ENCODE results near the gene AMT. TPM values are rescaled to one million over a fixed set of nuclear protein-coding genes. Genes with fewer than 3 reads are reported as not detected.
A peak's percentile ranks its signal among the peaks of the same experiment; 100 is the strongest.

AMT gene
- total and polyA plus RNA-seq, 2 donors from 2014 or later = 15.2 to 44.1 TPM

DNA sequence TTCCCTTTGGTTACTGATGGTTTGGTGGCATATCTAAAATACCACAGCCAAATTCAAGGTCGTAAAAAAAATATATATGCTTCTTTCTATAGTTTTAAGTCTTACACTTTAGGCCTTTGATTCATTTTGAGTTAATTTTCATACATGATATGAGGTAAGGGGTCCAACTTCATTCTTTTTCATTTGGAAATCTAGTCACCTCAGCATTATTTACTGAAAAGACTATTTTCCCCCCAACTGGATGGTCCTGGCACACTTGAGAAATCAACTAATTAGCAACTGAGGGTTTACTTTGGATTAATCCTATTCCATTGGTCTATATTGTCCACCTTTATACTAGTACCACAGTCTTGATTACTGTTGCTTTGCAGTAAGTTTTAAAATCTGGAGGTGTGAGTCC, 36.7 kb downstream of the AMT start:
- TF ChIP-seq CTCF (IDR thresholded peaks at IDR 0.05; ENCODE audit: borderline replicate concordance, extremely low read depth, insufficient read depth) = no peak
- DNase-seq = no peak
- Histone ChIP-seq H3K4me1 (ENCODE audit: control insufficient read depth in 2 of 3, insufficient read depth in 2 of 3, low read depth in 1 of 3, low read length in 3 of 3) (peaks cover 0 to 4% (median 2%) of the 10 kb centered on the region in 3 donors), H3K36me3 (ENCODE audit: control insufficient read depth in 2 of 3, insufficient read depth in 3 of 3, low read length in 3 of 3) (no peaks in the 10 kb centered on the region), H3K27ac (ENCODE audit: low read depth in 2 of 2, low read length in 2 of 2) (no peak overlapping the region), H3K27me3 (ENCODE audit: control insufficient read depth, insufficient read depth, low read length) (no peaks in the 10 kb centered on the region), H3K9me3 (ENCODE audit: control insufficient read depth in 2 of 3, insufficient read depth in 1 of 3, low read length in 3 of 3) (no peaks in the 10 kb centered on the region), H3K4me3 (ENCODE audit: low read length in 3 of 3) (no peak overlapping the region), H3K9ac (ENCODE audit: low read length in 3 of 3) (no peak overlapping the region)
- FAIRE-seq = no peak
- intact Hi-C loops (cut with DNase I) = no loop called here

DNA sequence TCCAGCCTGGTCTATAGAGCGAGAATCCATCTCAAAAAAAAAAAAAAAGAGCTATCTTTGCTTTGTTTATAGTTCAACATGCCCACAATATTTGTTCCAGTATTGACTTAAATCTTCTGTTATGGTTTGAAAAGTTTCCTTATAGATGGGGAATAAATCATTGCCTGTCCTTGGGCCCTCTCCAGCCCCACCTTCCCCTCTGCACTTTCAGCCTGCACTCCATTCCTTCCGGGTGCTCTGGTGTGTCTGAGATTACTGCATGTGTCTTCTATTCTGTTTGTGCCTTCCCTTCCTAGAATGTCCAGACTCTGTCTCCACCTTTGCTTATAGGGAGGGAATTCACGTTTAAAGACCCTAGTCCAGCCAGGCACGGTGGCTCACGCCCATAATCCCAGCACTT, 38.9 kb downstream of the AMT start:
- Histone ChIP-seq H3K9ac (ENCODE audit: low read length in 3 of 3) (no peak overlapping the region), H3K9me3 (ENCODE audit: control insufficient read depth in 2 of 3, insufficient read depth in 1 of 3, low read length in 3 of 3) (no peaks in the 10 kb centered on the region), H3K27ac (ENCODE audit: low read depth in 2 of 2, low read length in 2 of 2) (no peak overlapping the region), H3K4me3 (ENCODE audit: low read length in 3 of 3) (no peak overlapping the region), H3K36me3 (ENCODE audit: control insufficient read depth in 2 of 3, insufficient read depth in 3 of 3, low read length in 3 of 3) (no peaks in the 10 kb centered on the region), H3K4me1 (ENCODE audit: control insufficient read depth in 2 of 3, insufficient read depth in 2 of 3, low read depth in 1 of 3, low read length in 3 of 3) (peaks cover 0 to 4% (median 2%) of the 10 kb centered on the region in 3 donors), H3K27me3 (ENCODE audit: control insufficient read depth, insufficient read depth, low read length) (no peaks in the 10 kb centered on the region)
- no peak for TF ChIP-seq CTCF (IDR thresholded peaks at IDR 0.05; ENCODE audit: borderline replicate concordance, extremely low read depth, insufficient read depth)
- no peak for DNase-seq
- intact Hi-C loops (cut with DNase I) = no loop called here
- FAIRE-seq = no peak

GRCh38 chr3:49378249-49378895, 43.9 kb downstream of the AMT start:
- Histone ChIP-seq H3K27ac (ENCODE audit: low read depth in 2 of 2, low read length in 2 of 2) (no peak overlapping the region), H3K4me3 (ENCODE audit: low read length in 3 of 3) (no peak overlapping the region), H3K9ac (ENCODE audit: low read length in 3 of 3) (no peak overlapping the region), H3K4me1 (ENCODE audit: control insufficient read depth in 2 of 3, insufficient read depth in 2 of 3, low read depth in 1 of 3, low read length in 3 of 3) (no peaks in the 10 kb centered on the region), H3K36me3 (ENCODE audit: control insufficient read depth in 2 of 3, insufficient read depth in 3 of 3, low read length in 3 of 3) (peaks cover 3 to 5% (median 5%) of the 10 kb centered on the region in 3 donors), H3K27me3 (ENCODE audit: control insufficient read depth, insufficient read depth, low read length) (no peaks in the 10 kb centered on the region), H3K9me3 (ENCODE audit: control insufficient read depth in 2 of 3, insufficient read depth in 1 of 3, low read length in 3 of 3) (no peaks in the 10 kb centered on the region)
- intact Hi-C loops (cut with DNase I) = no loop called here
- no peak for FAIRE-seq
- peak in 1 of 5 donors; percentile 66 for DNase-seq
- TF ChIP-seq CTCF (IDR thresholded peaks at IDR 0.05; ENCODE audit: borderline replicate concordance, extremely low read depth, insufficient read depth) = no peak

GRCh38 chr3:49377483-49377882, 44.8 kb downstream of the AMT start:
- Histone ChIP-seq H3K9ac (ENCODE audit: low read length in 3 of 3) (no peak overlapping the region), H3K9me3 (ENCODE audit: control insufficient read depth in 2 of 3, insufficient read depth in 1 of 3, low read length in 3 of 3) (no peaks in the 10 kb centered on the region), H3K36me3 (ENCODE audit: control insufficient read depth in 2 of 3, insufficient read depth in 3 of 3, low read length in 3 of 3) (peaks cover 3 to 7% (median 5%) of the 10 kb centered on the region in 3 donors), H3K27ac (ENCODE audit: low read depth in 2 of 2, low read length in 2 of 2) (no peak overlapping the region), H3K4me1 (ENCODE audit: control insufficient read depth in 2 of 3, insufficient read depth in 2 of 3, low read depth in 1 of 3, low read length in 3 of 3) (no peaks in the 10 kb centered on the region), H3K4me3 (ENCODE audit: low read length in 3 of 3) (no peak overlapping the region), H3K27me3 (ENCODE audit: control insufficient read depth, insufficient read depth, low read length) (no peaks in the 10 kb centered on the region)
- TF ChIP-seq CTCF (IDR thresholded peaks at IDR 0.05; ENCODE audit: borderline replicate concordance, extremely low read depth, insufficient read depth) = no peak
- DNase-seq = peak in 1 of 5 donors; percentile 11
- FAIRE-seq = no peak
- intact Hi-C loops (cut with DNase I) = no loop called here

Data from kidney (tissue), 14 donors.